GM12878 (cell line): ENCODE measurements around the gene CNTNAP2. TPM values are rescaled to one million over a fixed set of nuclear protein-coding genes. Genes with fewer than 3 reads are reported as not detected.

Source experiments
- ATAC-seq: fragments of 200-7000 bp; cut with Tn5 transposase; 3 replicates; pipeline ENCODE4 v1.9.1; 2020; ENCODE audit warnings: mild to moderate bottlenecking, moderate library complexity
- BruUV-seq: library from RNA; stranded (reverse); fragments of 400-500 nt; replicated peaks from 2 replicates; lab custom pipeline; 2021; lab: Mats Ljungman, UMichigan
- CTCF ChIA-PET: fragments of 300-600 bp; sonication (Branson Sonifier 250); formaldehyde crosslinking; extraction: SDS; loops from one replicate; lab custom pipeline; 2021; ENCODE audit warnings: inconsistent platforms; lab: Yijun Ruan, JAX
- POLR2A ChIA-PET: fragments of 350-600 bp; formaldehyde crosslinking; extraction: SDS; loops from one replicate; lab custom pipeline; 2021; ENCODE audit warnings: inconsistent platforms; lab: Charles Lee
- RAD21 ChIA-PET: fragments of 300-600 bp; sonication (Branson Sonifier 250); formaldehyde crosslinking; loops from one replicate; lab custom pipeline; 2023; ENCODE audit warnings: antibody characterized with exemption; ENCODE audit not compliant: unreplicated experiment; lab: Charles Lee
- SMC1A ChIA-PET: fragments of 300-600 bp; sonication (Branson Sonifier 250); formaldehyde crosslinking; loops from one replicate; lab custom pipeline; 2023; ENCODE audit not compliant: unreplicated experiment, uncharacterized antibody; lab: Charles Lee
- DNase-seq: peaks from one replicate; pipeline ENCODE4 v3.0.0-alpha.2; 2011; ENCODE audit warnings: low read depth, low spot score
- FAIRE-seq: peaks from 3 replicates; lab custom pipeline; 2011; peaks lifted over from hg19 to GRCh38; lab: Jason Lieb, UNC
- H2AFZ ChIP-seq: 2 replicates; pipeline ENCODE4 v1.6.0; 2011; ENCODE audit warnings: low read depth, low read length, control low read depth; ENCODE audit not compliant: control insufficient read depth
- H3K27ac ChIP-seq: 2 replicates; pipeline ENCODE4 v1.5.1; 2011; ENCODE audit warnings: control low read depth; ENCODE audit not compliant: control insufficient read depth, insufficient read depth
- H3K27me3 ChIP-seq, 2 experiments: replicated peaks in 1 of 2; 2 replicates each; pipeline versions ENCODE4 v1.6.0 to v1.6.1; 2011; ENCODE audit warnings: low read length in 1 of 2; ENCODE audit not compliant: control insufficient read depth in 2 of 2, insufficient read depth in 2 of 2
- H3K36me3 ChIP-seq, 2 experiments: 2 replicates each; pipeline ENCODE4 v1.5.1; 2011; ENCODE audit warnings: low read length in 1 of 2; ENCODE audit not compliant: control insufficient read depth in 2 of 2, insufficient read depth in 2 of 2
- H3K4me1 ChIP-seq: 2 replicates; pipeline ENCODE4 v1.6.1; 2011; ENCODE audit warnings: mild to moderate bottlenecking, low read length, moderate library complexity, mixed read lengths; ENCODE audit not compliant: control insufficient read depth, insufficient read depth
- H3K4me2 ChIP-seq: 2 replicates; pipeline ENCODE4 v1.6.0; 2011; ENCODE audit warnings: control low read depth; ENCODE audit not compliant: control insufficient read depth, insufficient read depth
- H3K4me3 ChIP-seq: fragments of 200-600 bp; sonication (generic); 2 replicates; pipeline ENCODE4 v1.5.1; 2016
- H3K79me2 ChIP-seq: 2 replicates; pipeline ENCODE4 v1.6.0; 2011; ENCODE audit warnings: low read length; ENCODE audit not compliant: control insufficient read depth, insufficient read depth
- H3K9ac ChIP-seq: 2 replicates; pipeline ENCODE4 v1.8.0; 2011; ENCODE audit warnings: low read length, control low read depth, mixed read lengths; ENCODE audit not compliant: control insufficient read depth, insufficient read depth
- H3K9me3 ChIP-seq: replicated peaks from 3 replicates; pipeline ENCODE4 v1.5.1; 2011; ENCODE audit warnings: mild to moderate bottlenecking, low read length; ENCODE audit not compliant: control insufficient read depth, insufficient read depth
- H4K20me1 ChIP-seq: 2 replicates; pipeline ENCODE4 v1.6.0; 2011; ENCODE audit not compliant: control insufficient read depth, insufficient read depth
- BHLHE40 ChIP-seq, 2 experiments: fragments of 450-650 bp in 1 of 2; IDR thresholded peaks; 2 replicates each; pipeline ENCODE4 v1.6.1; 2011 to 2017; ENCODE audit warnings: low read depth in 2 of 2, borderline replicate concordance in 1 of 2, improper control_type of control experiment in 1 of 2, low read length in 1 of 2, mild to moderate bottlenecking in 1 of 2
- BRCA1 ChIP-seq: IDR thresholded peaks from 2 replicates; pipeline ENCODE4 v1.6.1; 2011; ENCODE audit warnings: low read depth, low read length, improper control_type of control experiment
- DPF2 ChIP-seq: fragments of 450-650 bp; IDR thresholded peaks from 2 replicates; pipeline ENCODE4 v1.6.1; 2017; ENCODE audit warnings: mild to moderate bottlenecking
- GABPA ChIP-seq: IDR thresholded peaks from 2 replicates; pipeline ENCODE4 v1.6.1; 2014; ENCODE audit warnings: antibody characterized with exemption, low read depth, mild to moderate bottlenecking, inconsistent platforms
- HDAC6 ChIP-seq: fragments of 200-600 bp; sonication (generic); IDR thresholded peaks from one replicate; pipeline ENCODE4 v1.8.0; 2017; ENCODE audit warnings: antibody characterized with exemption; ENCODE audit not compliant: unreplicated experiment
- IRF4 ChIP-seq: IDR thresholded peaks from 2 replicates; pipeline ENCODE4 v1.6.1; 2011; ENCODE audit warnings: low read depth, low read length
- JUND ChIP-seq: IDR thresholded peaks from 2 replicates; pipeline ENCODE4 v1.6.1; 2012; ENCODE audit warnings: low read depth, mild to moderate bottlenecking, low read length, improper control_type of control experiment, moderate library complexity
- MEF2A ChIP-seq: IDR thresholded peaks from 2 replicates; pipeline ENCODE4 v1.6.1; 2011; ENCODE audit warnings: low read depth, mild to moderate bottlenecking, low read length, moderate library complexity; ENCODE audit not compliant: insufficient read depth
- NFYB ChIP-seq: IDR thresholded peaks from 2 replicates; pipeline ENCODE4 v1.6.1; 2011; ENCODE audit warnings: low read depth, mild to moderate bottlenecking, low read length, improper control_type of control experiment, moderate library complexity; ENCODE audit not compliant: insufficient read depth
- NR2C1 ChIP-seq: fragments of 450-650 bp; IDR thresholded peaks from 2 replicates; pipeline ENCODE4 v1.6.1; 2017; ENCODE audit warnings: antibody characterized with exemption, mild to moderate bottlenecking, moderate library complexity
- NR2C2 ChIP-seq: IDR thresholded peaks from 2 replicates; pipeline ENCODE4 v1.6.1; 2011; ENCODE audit warnings: borderline replicate concordance, low read depth; ENCODE audit not compliant: control insufficient read depth, insufficient read length
- PAX5 ChIP-seq: IDR thresholded peaks from 2 replicates; pipeline ENCODE4 v1.6.1; 2011; ENCODE audit warnings: low read depth, low read length, borderline replicate concordance
- SPI1 ChIP-seq: IDR thresholded peaks from 2 replicates; pipeline ENCODE4 v1.6.1; 2011; ENCODE audit warnings: low read depth, mild to moderate bottlenecking, low read length, moderate library complexity, borderline replicate concordance; ENCODE audit not compliant: insufficient read depth
- TCF3 ChIP-seq: IDR thresholded peaks from 2 replicates; pipeline ENCODE4 v1.6.1; 2012; ENCODE audit warnings: low read depth, mild to moderate bottlenecking, low read length, borderline replicate concordance; ENCODE audit not compliant: insufficient read depth
- YBX1 ChIP-seq: fragments of 450-650 bp; IDR thresholded peaks from 2 replicates; pipeline ENCODE4 v1.6.1; 2016; ENCODE audit warnings: antibody characterized with exemption
- ZBTB33 ChIP-seq: fragments of 450-650 bp; IDR thresholded peaks from 2 replicates; pipeline ENCODE4 v1.6.1; 2017; ENCODE audit warnings: mild to moderate bottlenecking
- ZNF274 ChIP-seq: IDR thresholded peaks from one replicate; pipeline ENCODE4 v1.8.0; 2011; ENCODE audit not compliant: insufficient read length, insufficient read depth
- WGBS: methylation state at CpG from one replicate; pipeline ENCODE4 v1.1.6; 2016; ENCODE audit warnings: low lambda C conversion rate; ENCODE audit not compliant: insufficient replicate concordance, insufficient coverage; ENCODE audit errors: missing lambda C conversion rate; 5-methylcytosine and 5-hydroxymethylcytosine counted together
- in situ Hi-C: fragments of 300-500 bp; cut with MboI; formaldehyde crosslinking; loops from 9 replicates; pipeline ENCODE4 v1.14.3; 2018; ENCODE audit warnings: mixed read lengths
- intact Hi-C: fragments of 100-400 bp; cut with micrococcal nuclease; formaldehyde crosslinking; loops from one replicate; pipeline ENCODE4 v1.14.2; 2022; ENCODE audit not compliant: unreplicated experiment
- polyA plus RNA-seq, 11 experiments: library from polyadenylated mRNA; depleted of rRNA in 4 of 11; unstranded in 6 of 11; stranded (reverse) in 5 of 11; fragments of >200 nt; fragmentation: Nextera tagmentation in 4 of 11; fragmentation: Illumina TruSeq in 1 of 11; extraction: Ambion mirVana in 4 of 11; extraction: Trizol in 1 of 11; gene quantifications; 1 replicate in 1 of 11; 2 replicates in 10 of 11; pipeline versions ENCODE4 v1.2.1 to v1.2.3, GENCODE V29; 2011 to 2016; ENCODE audit warnings: inconsistent platforms in 2 of 11, missing spikeins in 2 of 11, low read depth in 1 of 11
- total RNA-seq, 4 experiments: library from RNA; depleted of rRNA in 3 of 4; stranded (reverse); fragments of >200 nt in 3 of 4; fragmentation: Illumina TruSeq in 1 of 4; extraction: Trizol in 1 of 4; gene quantifications; 2 replicates each; pipeline versions ENCODE4 v1.2.1 to v1.2.3, GENCODE V29; 2013 to 2021
- TF ChIP-seq, protein P1 (sequence below): IDR thresholded peaks from 2 replicates; pipeline ENCODE4 v1.6.1; 2012; ENCODE audit warnings: improper control_type of control experiment, low read depth, low read length; ENCODE audit not compliant: insufficient replicate concordance

The CNTNAP2 gene
- total and polyA plus RNA-seq, 10 of the 15 experiments (the other 5 are each of a cell fraction or from before 2014, with no cell fraction given), result 0.03 to 0.08 (median 0.03) TPM; not detected in 7

- in situ Hi-C loops (no loop called here), intact Hi-C loops (no loop called here)
- Histone ChIP-seq H3K27ac (no peak overlapping the region), H3K79me2 (no peaks in the 10 kb centered on the region), H3K4me2 (no peak overlapping the region), H3K9ac (no peak overlapping the region), H2AFZ (no peak overlapping the region), H3K36me3 (no peaks in the 10 kb centered on the region), H4K20me1 (no peaks in the 10 kb centered on the region), H3K4me3 (no peak overlapping the region), H3K9me3 (no peaks in the 10 kb centered on the region), H3K4me1 (no peaks in the 10 kb centered on the region), H3K27me3 (no peaks in the 10 kb centered on the region)
- RAD21 ChIA-PET, result no interaction called here
- CTCF ChIA-PET, result no interaction called here
- 8% methylated on average over 1 of the region's 1 CpG for WGBS
- DNase-seq (no peak), ATAC-seq (no peak), FAIRE-seq (no peak)
- no TSS peak for BruUV-seq
- SMC1A ChIA-PET, result no interaction called here
- TF ChIP-seq DPF2 (no peak), HDAC6 (no peak), YBX1 (no peak), NFYB (no peak), NR2C2 (no peak), JUND (no peak), ZBTB33 (no peak), PAX5 (no peak), GABPA (no peak), BRCA1 (no peak), TCF3 (no peak), IRF4 (no peak), SPI1 (no peak), ZNF274 (no peak), MEF2A (no peak), NR2C1 (no peak), BHLHE40 (IDR thresholded peaks at IDR 0.05; ENCODE audit: borderline replicate concordance in 1 of 2, low read depth in 2 of 2, low read length in 1 of 2) (no peak)
- TF ChIP-seq, protein P1, sequence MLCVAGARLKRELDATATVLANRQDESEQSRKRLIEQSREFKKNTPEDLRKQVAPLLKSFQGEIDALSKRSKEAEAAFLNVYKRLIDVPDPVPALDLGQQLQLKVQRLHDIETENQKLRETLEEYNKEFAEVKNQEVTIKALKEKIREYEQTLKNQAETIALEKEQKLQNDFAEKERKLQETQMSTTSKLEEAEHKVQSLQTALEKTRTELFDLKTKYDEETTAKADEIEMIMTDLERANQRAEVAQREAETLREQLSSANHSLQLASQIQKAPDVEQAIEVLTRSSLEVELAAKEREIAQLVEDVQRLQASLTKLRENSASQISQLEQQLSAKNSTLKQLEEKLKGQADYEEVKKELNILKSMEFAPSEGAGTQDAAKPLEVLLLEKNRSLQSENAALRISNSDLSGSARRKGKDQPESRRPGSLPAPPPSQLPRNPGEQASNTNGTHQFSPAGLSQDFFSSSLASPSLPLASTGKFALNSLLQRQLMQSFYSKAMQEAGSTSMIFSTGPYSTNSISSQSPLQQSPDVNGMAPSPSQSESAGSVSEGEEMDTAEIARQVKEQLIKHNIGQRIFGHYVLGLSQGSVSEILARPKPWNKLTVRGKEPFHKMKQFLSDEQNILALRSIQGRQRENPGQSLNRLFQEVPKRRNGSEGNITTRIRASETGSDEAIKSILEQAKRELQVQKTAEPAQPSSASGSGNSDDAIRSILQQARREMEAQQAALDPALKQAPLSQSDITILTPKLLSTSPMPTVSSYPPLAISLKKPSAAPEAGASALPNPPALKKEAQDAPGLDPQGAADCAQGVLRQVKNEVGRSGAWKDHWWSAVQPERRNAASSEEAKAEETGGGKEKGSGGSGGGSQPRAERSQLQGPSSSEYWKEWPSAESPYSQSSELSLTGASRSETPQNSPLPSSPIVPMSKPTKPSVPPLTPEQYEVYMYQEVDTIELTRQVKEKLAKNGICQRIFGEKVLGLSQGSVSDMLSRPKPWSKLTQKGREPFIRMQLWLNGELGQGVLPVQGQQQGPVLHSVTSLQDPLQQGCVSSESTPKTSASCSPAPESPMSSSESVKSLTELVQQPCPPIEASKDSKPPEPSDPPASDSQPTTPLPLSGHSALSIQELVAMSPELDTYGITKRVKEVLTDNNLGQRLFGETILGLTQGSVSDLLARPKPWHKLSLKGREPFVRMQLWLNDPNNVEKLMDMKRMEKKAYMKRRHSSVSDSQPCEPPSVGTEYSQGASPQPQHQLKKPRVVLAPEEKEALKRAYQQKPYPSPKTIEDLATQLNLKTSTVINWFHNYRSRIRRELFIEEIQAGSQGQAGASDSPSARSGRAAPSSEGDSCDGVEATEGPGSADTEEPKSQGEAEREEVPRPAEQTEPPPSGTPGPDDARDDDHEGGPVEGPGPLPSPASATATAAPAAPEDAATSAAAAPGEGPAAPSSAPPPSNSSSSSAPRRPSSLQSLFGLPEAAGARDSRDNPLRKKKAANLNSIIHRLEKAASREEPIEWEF, result no peak
- POLR2A ChIA-PET, result no interaction called here
Observed at GRCh38 chr7:148035950-148036349, 1919.3 kb downstream of the CNTNAP2 start.
